H1 (cell line): ENCODE measurements around the gene LONP2. TPM values are rescaled to one million over a fixed set of nuclear protein-coding genes. Genes with fewer than 3 reads are reported as not detected.

ENCODE experiments used
- KDM1A ChIP-seq: fragments of 200-600, 300-600 bp; sonication (generic); IDR thresholded peaks from 2 replicates; pipeline ENCODE4 v1.7.1; 2016; ENCODE audit warnings: mild to moderate bottlenecking, low read length, borderline replicate concordance
- TAF7 ChIP-seq: optimal IDR thresholded peaks from 2 replicates; pipeline ENCODE3; 2011; ENCODE audit warnings: low read depth, mild to moderate bottlenecking, inconsistent platforms, low read length, moderate library complexity, borderline replicate concordance
- polyA plus RNA-seq, 7 experiments: library from polyadenylated mRNA; depleted of rRNA in 3 of 7; stranded (reverse) in 5 of 7; unstranded in 2 of 7; fragments of >200 nt in 5 of 7; fragments of 200-250 nt in 2 of 7; gene quantifications; 1 replicate in 5 of 7; 2 replicates in 1 of 7; 4 replicates in 1 of 7; pipeline versions ENCODE4 v1.2.1 to v1.2.3, GENCODE V29; 2011 to 2013; ENCODE audit warnings: missing spikeins in 2 of 7, mixed read lengths in 2 of 7
- total RNA-seq: library from RNA; stranded (reverse); fragmentation: NEBNext Ultra II Directional; extraction: Animal tissue kit (Norgen Biotek cat#: 25700); gene quantifications from 2 replicates; pipeline ENCODE4 v1.2.1, GENCODE V29; 2021
- TF ChIP-seq, protein P1 (sequence below): IDR thresholded peaks from 2 replicates; pipeline ENCODE4 v1.6.1; 2012; ENCODE audit warnings: low read length, inconsistent platforms

The LONP2 gene
- total and polyA plus RNA-seq, 2 of the 8 experiments (the other 6 are each of a cell fraction or from before 2014, with no cell fraction given): 8.1 to 23.1 TPM

DNA sequence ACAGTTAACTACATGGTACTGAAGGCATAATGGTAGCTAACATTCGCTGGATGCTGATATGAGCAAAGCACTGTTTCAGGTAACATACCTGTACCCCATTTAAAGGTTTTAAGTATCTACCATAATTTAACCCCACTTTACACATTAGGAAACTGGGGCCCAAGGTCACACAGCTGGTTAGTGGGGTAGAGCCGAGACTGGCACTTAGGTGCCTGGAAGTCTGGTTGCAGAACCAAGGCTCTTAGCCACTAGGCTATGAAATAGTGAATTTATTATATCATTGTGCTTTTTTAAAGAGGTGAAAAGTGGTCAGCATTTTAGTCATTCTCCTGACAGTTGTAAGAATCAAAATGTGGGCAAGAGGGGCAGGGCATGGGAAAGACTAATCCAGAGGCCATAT is 115.9 kb downstream of the LONP2 start (continued):
- TF ChIP-seq, protein P1, sequence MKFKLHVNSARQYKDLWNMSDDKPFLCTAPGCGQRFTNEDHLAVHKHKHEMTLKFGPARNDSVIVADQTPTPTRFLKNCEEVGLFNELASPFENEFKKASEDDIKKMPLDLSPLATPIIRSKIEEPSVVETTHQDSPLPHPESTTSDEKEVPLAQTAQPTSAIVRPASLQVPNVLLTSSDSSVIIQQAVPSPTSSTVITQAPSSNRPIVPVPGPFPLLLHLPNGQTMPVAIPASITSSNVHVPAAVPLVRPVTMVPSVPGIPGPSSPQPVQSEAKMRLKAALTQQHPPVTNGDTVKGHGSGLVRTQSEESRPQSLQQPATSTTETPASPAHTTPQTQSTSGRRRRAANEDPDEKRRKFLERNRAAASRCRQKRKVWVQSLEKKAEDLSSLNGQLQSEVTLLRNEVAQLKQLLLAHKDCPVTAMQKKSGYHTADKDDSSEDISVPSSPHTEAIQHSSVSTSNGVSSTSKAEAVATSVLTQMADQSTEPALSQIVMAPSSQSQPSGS: no peak
- TF ChIP-seq KDM1A: no peak
- no peak for TF ChIP-seq TAF7
- TF ChIP-seq, all 59 proteins: peak for 0
